ENCODE data around the gene RPL36AL. TPM values are rescaled to one million over a fixed set of nuclear protein-coding genes. Genes with fewer than 3 reads are reported as not detected.
A peak's percentile ranks its signal among the peaks of the same experiment; 100 is the strongest.

Gene RPL36AL
- total RNA-seq, 1 experiment from 2014 or later = 207 TPM

DNA sequence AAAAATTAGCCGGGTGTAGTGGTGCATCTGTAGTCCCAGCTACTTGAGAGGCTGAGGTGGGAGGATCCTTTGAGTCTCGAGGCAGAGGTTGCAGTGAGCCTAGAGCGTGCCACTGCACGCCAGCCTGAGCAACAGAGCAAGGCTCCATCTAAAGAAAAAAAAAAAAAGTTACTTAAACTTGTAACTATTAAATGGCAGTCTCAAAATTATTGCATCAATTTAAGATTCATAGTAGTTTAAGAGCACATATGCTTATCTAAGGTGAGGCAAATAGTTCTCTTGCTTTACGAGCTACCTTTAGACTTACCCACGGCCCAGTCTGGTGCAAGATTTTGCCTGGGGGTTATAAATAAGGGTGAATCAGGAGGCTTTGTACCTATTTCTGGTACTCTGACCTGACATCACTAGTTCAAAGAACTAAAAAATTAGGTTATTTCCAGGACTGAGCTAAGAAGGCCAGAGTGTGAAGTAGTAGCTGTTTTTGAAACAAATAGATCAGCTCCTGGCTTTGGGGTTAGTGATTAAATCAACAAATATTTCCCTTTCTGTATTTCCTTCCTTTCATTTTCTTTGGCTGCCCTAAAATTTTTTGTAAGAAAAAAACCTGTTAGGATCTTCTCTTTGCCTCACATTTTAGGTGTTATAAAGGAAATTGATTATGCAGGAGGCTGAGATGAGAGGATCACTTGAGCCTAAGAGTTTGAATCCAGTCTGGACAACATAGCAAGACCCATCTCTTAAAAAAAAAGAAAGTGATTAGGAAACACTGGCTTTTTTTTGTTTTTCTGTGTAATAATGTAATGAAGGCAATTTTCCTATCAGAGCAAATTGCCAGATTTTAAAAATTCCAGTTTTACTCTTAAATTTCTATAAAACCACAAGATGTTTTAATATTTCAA lies 3.8 kb upstream of the RPL36AL start:
- DNase-seq = no peak
- H3K4me2 ChIP-seq (ENCODE audit: insufficient read depth, insufficient read length, low read length) = no peak overlapping the region

More for the DNA sequence above, 3.8 kb upstream of the RPL36AL start:
- Histone ChIP-seq H2BK5ac (ENCODE audit: insufficient read length, low read length) (no peak overlapping the region), H4K8ac (replicated peaks; ENCODE audit: insufficient read length, low read depth, low read length) (no peak overlapping the region), H3K9ac (ENCODE audit: extremely low read depth, insufficient read length, low read length) (no peak overlapping the region), H2AK5ac (ENCODE audit: insufficient read length, low read length) (no peak overlapping the region), H2BK15ac (ENCODE audit: low read depth, low read length) (no peak overlapping the region), H4K91ac (ENCODE audit: insufficient read length, low read depth, low read length) (no peak overlapping the region), H2BK12ac (ENCODE audit: insufficient read length, low read depth, low read length) (no peak overlapping the region), H3K27ac (ENCODE audit: insufficient read length, low read depth, low read length) (no peak overlapping the region), H3K23me2 (ENCODE audit: insufficient read length, low read depth, low read length, poor library complexity, severe bottlenecking) (peaks cover 12% of the 10 kb centered on the region), H3K27me3 (ENCODE audit: insufficient read depth, low read length) (no peaks in the 10 kb centered on the region), H2BK120ac (ENCODE audit: low read depth, low read length, poor library complexity, severe bottlenecking) (no peak overlapping the region), H2AFZ (ENCODE audit: low read length) (no peak overlapping the region), H3K9me3 (ENCODE audit: control insufficient read depth, low read depth, low read length) (no peaks in the 10 kb centered on the region), H3K79me2 (ENCODE audit: insufficient read depth, low read length) (peaks cover 11% of the 10 kb centered on the region; the same call in 1 of the 2 replicates), H3K18ac (ENCODE audit: insufficient read length, low read depth, low read length) (no peak overlapping the region), H3K4ac (ENCODE audit: low read depth, low read length) (no peak overlapping the region), H3K79me1 (ENCODE audit: insufficient read depth, low read depth, low read length, poor library complexity, severe bottlenecking) (no peaks in the 10 kb centered on the region), H3K23ac (ENCODE audit: insufficient read length, low read depth, low read length) (no peak overlapping the region), H3K4me1 (ENCODE audit: insufficient read depth, low read length) (peaks cover 4% of the 10 kb centered on the region; the same call in 1 of the 2 replicates), H2BK20ac (ENCODE audit: low read depth, low read length, poor library complexity, severe bottlenecking) (no peak overlapping the region), H3K14ac (ENCODE audit: insufficient read depth, low read length) (no peak overlapping the region), H3K56ac (ENCODE audit: insufficient read length, low read depth, low read length) (no peak overlapping the region), H4K5ac (ENCODE audit: insufficient read length, low read depth, low read length) (no peak overlapping the region), H4K20me1 (ENCODE audit: control insufficient read depth, insufficient read depth, insufficient read length) (no peaks in the 10 kb centered on the region), H3T11ph (ENCODE audit: low read length) (no peak overlapping the region)
- no CpG with 5 or more reads among the region's 6 CpGs for WGBS (ENCODE audit: extremely low coverage, insufficient read length, low lambda C conversion rate)
- Mint-ChIP-seq H3K27ac (no peak overlapping the region), H3K9me3 (no peaks in the 10 kb centered on the region), H3K4me3 (0 out of 5 replicates have a peak overlapping the region, but pooled peaks of 1 of the 2 experiments have one; percentile 23), H3K4me1 (peaks cover 15 to 18% of the 10 kb centered on the region in 2 experiments), H3K27me3 (ENCODE audit: low read depth) (no peaks in the 10 kb centered on the region), H3K36me3 (ENCODE audit: insufficient read depth in 1 of 3, low read depth in 3 of 3) (peaks cover 8 to 40% (median 12%) of the 10 kb centered on the region in 3 experiments)
- TF ChIP-seq, protein P1, sequence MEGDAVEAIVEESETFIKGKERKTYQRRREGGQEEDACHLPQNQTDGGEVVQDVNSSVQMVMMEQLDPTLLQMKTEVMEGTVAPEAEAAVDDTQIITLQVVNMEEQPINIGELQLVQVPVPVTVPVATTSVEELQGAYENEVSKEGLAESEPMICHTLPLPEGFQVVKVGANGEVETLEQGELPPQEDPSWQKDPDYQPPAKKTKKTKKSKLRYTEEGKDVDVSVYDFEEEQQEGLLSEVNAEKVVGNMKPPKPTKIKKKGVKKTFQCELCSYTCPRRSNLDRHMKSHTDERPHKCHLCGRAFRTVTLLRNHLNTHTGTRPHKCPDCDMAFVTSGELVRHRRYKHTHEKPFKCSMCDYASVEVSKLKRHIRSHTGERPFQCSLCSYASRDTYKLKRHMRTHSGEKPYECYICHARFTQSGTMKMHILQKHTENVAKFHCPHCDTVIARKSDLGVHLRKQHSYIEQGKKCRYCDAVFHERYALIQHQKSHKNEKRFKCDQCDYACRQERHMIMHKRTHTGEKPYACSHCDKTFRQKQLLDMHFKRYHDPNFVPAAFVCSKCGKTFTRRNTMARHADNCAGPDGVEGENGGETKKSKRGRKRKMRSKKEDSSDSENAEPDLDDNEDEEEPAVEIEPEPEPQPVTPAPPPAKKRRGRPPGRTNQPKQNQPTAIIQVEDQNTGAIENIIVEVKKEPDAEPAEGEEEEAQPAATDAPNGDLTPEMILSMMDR (conservative IDR thresholded peaks at IDR 0.05) = no peak
